ENCODE data around the gene IFITM5. TPM values are rescaled to one million over a fixed set of nuclear protein-coding genes. Genes with fewer than 3 reads are reported as not detected.
A peak's percentile ranks its signal among the peaks of the same experiment; 100 is the strongest.

The IFITM5 gene
- total and polyA plus RNA-seq, 2 of the 4 experiments (the other 2 are of a cell fraction): not detected

DNA sequence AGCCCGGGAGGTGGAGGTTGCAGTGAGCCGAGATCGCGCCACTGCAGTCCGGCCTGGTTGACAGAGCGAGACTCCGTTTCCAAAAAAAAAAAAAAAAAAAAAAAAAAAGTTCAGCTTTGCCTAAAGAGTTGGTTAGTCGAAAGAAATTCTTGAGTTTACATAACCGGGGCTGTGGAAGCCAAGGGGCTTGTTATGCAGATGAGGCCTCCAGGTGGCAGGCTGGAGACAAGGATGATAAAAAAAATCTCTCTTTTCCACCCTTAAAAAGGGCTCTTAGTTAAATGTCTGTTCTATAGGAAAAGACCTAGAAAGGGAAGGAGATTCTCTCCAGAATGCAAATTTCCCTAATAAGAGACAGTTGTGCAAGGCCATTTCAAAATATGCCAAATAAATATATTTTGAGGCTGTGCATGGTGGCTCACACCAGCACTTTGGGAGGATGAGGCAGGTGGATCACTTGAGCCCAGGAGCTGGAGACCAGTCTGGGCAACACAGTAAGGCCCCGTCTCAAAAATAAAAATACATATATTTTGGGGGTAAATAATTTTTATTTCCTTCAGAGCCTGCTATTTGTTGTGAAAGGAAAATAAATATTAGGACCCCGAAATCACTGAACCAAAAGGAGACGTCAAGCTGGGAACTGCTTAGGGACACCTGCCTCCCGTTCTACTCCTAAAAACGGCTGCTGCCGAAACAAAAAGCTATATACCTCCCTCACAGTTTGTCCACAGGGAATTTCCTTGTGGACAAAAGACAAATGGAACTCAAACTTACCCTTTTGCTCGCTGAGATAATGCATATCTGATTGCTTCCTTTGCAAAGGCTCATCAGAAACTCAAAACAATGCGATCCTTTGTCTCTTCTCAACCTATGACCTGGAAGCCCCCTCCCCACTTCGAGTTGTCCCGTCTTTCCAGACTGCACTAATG is 5.9 kb upstream of the IFITM5 start:
- Histone ChIP-seq H3K4ac (ENCODE audit: low read depth, low read length) (peak overlapping the region; percentile 60), H4K91ac (ENCODE audit: insufficient read depth, low read depth, low read length) (peak overlapping the region; percentile 53; the same call in 1 of the 2 replicates), H3K14ac (replicated peaks; ENCODE audit: low read depth, low read length) (no peak overlapping the region), H3K27ac (ENCODE audit: insufficient read depth, low read length) (no peak overlapping the region), H2BK5ac (ENCODE audit: low read depth, low read length, poor library complexity, severe bottlenecking) (no peak overlapping the region), H3K18ac (ENCODE audit: low read depth, low read length) (no peak overlapping the region), H3K4me1 (ENCODE audit: control insufficient read depth, insufficient read depth, low read length) (peaks cover 4% of the 10 kb centered on the region), H3K9me3 (ENCODE audit: control insufficient read depth, insufficient read depth, low read length) (no peaks in the 10 kb centered on the region), H2BK15ac (ENCODE audit: low read depth, low read length) (peak overlapping the region; percentile 81; the same call in 1 of the 3 replicates), H3K4me3 (ENCODE audit: insufficient read depth, low read depth, low read length) (no peak overlapping the region), H2AK5ac (ENCODE audit: low read depth, low read length) (peak overlapping the region; percentile 78; the same call in 1 of the 2 replicates), H3K27me3 (ENCODE audit: control insufficient read depth, insufficient read depth, low read length) (peaks cover 5% of the 10 kb centered on the region), H3K9ac (ENCODE audit: low read depth, low read length) (no peak overlapping the region), H3K79me1 (ENCODE audit: low read depth in 1 of 2, low read length in 2 of 2) (peaks cover 0 to 6% of the 10 kb centered on the region in 2 experiments; a peak in 2 of 4 replicates), H2BK120ac (ENCODE audit: low read depth, low read length) (peak overlapping the region; percentile 72; the same call in 1 of the 2 replicates), H4K5ac (ENCODE audit: low read depth, low read length) (no peak overlapping the region), H3K23ac (ENCODE audit: low read depth, low read length) (no peak overlapping the region), H3K56ac (ENCODE audit: extremely low read depth, insufficient read depth, low read length) (no peak overlapping the region), H3K36me3 (ENCODE audit: control insufficient read depth, insufficient read depth, low read length) (peaks cover 2% of the 10 kb centered on the region; the same call in 1 of the 2 replicates), H2AK9ac (replicated peaks; ENCODE audit: low read depth, low read length, poor library complexity) (no peak overlapping the region), H4K8ac (ENCODE audit: low read depth in 2 of 2, low read length in 2 of 2) (no peak overlapping the region), H2BK20ac (ENCODE audit: low read depth, low read length) (0 out of 2 replicates have a peak overlapping the region, but pooled peaks have one; percentile 53), H3K4me2 (ENCODE audit: low read depth, low read length) (no peak overlapping the region), H2AFZ (replicated peaks; ENCODE audit: low read length, poor library complexity) (no peak overlapping the region), H4K20me1 (ENCODE audit: insufficient read depth, low read length) (no peaks in the 10 kb centered on the region), H3K9me1 (ENCODE audit: insufficient read depth, low read length) (0 out of 2 replicates have a peak, but pooled peaks cover 2% of the 10 kb centered on the region)
- WGBS, 2 experiments (ENCODE audit: extremely low coverage in 2 of 2, insufficient read length in 1 of 2): 36% methylated on average over 4 of the region's 19 CpGs; no CpG with 5 or more reads in 1 of the 2 experiments
- ChIA-PET POLR2A (ENCODE audit: unreplicated experiment) (interaction anchor here (0.6 kb wide), 3 partner anchors 13 to 400 kb away, joined by 3 to 12 read pairs (median 4); no protein-coding TSS in a partner anchor), CTCF (interaction anchor here (0.9 kb wide), 2 partner anchors 50 to 53 kb away, joined by 3 read pairs; no protein-coding TSS in a partner anchor)
- DNase-seq: peak; percentile 79
- in situ Hi-C loops (cut with MboI; ENCODE audit: low sequenced_read_pairs): loop anchor here (10.0 kb wide), 2 partner anchors 50 to 150 kb away; partner anchors contain the start of gene PTDSS2
- no peak for TF ChIP-seq BHLHE40 (IDR thresholded peaks at IDR 0.05; ENCODE audit: low read depth, low read length)
- TF ChIP-seq RCOR1 (IDR thresholded peaks at IDR 0.05; ENCODE audit: insufficient replicate concordance, low read length): no peak
- TF ChIP-seq NFE2L2 (IDR thresholded peaks at IDR 0.05; ENCODE audit: low read depth, low read length): no peak
- TF ChIP-seq MAZ (IDR thresholded peaks at IDR 0.05; ENCODE audit: borderline replicate concordance, low read depth, low read length): no peak
- TF ChIP-seq, protein P1, sequence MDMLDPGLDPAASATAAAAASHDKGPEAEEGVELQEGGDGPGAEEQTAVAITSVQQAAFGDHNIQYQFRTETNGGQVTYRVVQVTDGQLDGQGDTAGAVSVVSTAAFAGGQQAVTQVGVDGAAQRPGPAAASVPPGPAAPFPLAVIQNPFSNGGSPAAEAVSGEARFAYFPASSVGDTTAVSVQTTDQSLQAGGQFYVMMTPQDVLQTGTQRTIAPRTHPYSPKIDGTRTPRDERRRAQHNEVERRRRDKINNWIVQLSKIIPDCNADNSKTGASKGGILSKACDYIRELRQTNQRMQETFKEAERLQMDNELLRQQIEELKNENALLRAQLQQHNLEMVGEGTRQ (IDR thresholded peaks at IDR 0.05; ENCODE audit: low read depth, low read length): no peak
- TF ChIP-seq, protein P2, sequence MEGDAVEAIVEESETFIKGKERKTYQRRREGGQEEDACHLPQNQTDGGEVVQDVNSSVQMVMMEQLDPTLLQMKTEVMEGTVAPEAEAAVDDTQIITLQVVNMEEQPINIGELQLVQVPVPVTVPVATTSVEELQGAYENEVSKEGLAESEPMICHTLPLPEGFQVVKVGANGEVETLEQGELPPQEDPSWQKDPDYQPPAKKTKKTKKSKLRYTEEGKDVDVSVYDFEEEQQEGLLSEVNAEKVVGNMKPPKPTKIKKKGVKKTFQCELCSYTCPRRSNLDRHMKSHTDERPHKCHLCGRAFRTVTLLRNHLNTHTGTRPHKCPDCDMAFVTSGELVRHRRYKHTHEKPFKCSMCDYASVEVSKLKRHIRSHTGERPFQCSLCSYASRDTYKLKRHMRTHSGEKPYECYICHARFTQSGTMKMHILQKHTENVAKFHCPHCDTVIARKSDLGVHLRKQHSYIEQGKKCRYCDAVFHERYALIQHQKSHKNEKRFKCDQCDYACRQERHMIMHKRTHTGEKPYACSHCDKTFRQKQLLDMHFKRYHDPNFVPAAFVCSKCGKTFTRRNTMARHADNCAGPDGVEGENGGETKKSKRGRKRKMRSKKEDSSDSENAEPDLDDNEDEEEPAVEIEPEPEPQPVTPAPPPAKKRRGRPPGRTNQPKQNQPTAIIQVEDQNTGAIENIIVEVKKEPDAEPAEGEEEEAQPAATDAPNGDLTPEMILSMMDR (conservative IDR thresholded peaks at IDR 0.05; ENCODE audit: low read depth, low read length): peak; percentile 85
- peak; percentile 68 for TF ChIP-seq RAD21 (IDR thresholded peaks at IDR 0.05; ENCODE audit: low read length)
- TF ChIP-seq SMC3 (IDR thresholded peaks at IDR 0.05; ENCODE audit: low read depth, low read length): peak; percentile 81
- intact Hi-C loops (cut with micrococcal nuclease): loop anchor here (2.0 to 5.0 kb wide), 2 partner anchors 98 to 144 kb away; partner anchors contain the start of genes BET1L and RIC8A
- dilution Hi-C loops (cut with HindIII; ENCODE audit: low sequenced_read_pairs, unreplicated experiment): no loop called here
- no TSS peak for BruUV-seq (replicated peaks)
- ATAC-seq (ENCODE audit: low read depth): peak; percentile 50
